SW 1271 (cell line): ENCODE measurements around the gene ANKLE1.

Experiments
- DNase-seq, 2 experiments: peaks; one replicate each; lab custom pipeline; 2025; lab: John Stamatoyannopoulos, UW

Gene ANKLE1

DNA sequence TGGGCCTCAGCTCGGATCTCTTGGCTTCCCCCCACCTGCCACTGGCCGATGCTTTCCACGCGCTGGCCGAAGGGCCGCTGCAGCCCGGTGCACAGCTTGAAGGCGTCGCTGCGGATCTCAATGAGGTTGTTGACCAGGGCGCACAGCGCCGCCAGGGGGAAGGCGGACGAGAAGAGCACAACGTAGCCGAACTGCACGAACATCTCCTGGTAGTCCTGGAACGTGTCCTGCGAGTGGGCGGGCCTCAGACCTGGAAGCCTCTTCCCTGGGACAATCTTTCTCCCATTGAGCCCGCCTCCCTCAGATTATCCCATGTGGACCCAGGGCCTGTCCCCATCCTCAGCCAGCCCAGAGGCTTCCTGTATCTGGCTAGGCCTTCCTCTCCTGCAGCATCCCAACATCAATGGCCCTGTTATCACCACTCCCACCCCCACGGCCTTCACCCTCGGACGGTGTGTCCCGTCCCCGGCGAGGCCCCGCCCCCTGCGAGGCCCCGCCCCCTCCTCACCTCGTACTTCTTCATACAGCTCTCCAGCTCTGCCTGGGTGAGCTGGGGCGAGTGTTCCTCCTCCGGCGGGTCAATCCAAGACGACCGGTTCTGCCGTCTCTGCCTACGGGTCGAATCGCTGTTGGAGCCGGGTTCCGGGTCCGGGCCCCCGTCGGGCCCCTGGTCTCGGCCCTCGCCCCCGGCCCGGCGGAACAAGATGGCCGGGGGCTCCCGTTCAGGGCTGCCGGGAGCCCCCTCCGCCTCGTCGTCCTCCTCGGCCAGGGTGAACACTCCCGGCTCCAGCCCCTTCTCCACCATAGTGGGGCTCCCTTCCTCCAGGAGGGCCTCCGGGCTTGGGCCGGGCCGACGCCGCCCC is 46.2 kb downstream of the ANKLE1 start:
- DNase-seq: no peak

- no peak for DNase-seq
These were observed 47.0 kb downstream of the ANKLE1 start for GRCh38 chr19:17328517-17329365.

GRCh38 chr19:17329366-17330261 is 47.9 kb downstream of the ANKLE1 start:
- DNase-seq: no peak

- DNase-seq: no peak
These were observed 48.8 kb downstream of the ANKLE1 start for GRCh38 chr19:17330262-17331044.

GRCh38 chr19:17331045-17331558 is 49.4 kb downstream of the ANKLE1 start:
- DNase-seq: no peak

DNA sequence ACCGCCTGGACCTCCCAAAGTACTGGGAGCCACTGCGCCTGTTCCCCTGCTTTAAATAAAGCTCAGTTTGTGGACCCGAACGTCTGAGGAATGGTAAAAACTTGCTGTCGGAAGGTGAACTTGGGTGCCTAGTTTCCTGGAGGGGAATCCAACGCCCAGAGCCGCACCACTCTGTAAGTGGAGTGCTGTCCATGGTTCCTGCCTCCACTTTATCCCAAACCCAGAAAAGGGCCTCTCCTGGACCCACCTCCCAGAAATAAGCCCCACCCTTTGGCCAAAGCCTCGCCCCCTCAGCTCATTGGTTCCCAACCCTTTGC is 50.6 kb downstream of the ANKLE1 start:
- DNase-seq: no peak

DNA sequence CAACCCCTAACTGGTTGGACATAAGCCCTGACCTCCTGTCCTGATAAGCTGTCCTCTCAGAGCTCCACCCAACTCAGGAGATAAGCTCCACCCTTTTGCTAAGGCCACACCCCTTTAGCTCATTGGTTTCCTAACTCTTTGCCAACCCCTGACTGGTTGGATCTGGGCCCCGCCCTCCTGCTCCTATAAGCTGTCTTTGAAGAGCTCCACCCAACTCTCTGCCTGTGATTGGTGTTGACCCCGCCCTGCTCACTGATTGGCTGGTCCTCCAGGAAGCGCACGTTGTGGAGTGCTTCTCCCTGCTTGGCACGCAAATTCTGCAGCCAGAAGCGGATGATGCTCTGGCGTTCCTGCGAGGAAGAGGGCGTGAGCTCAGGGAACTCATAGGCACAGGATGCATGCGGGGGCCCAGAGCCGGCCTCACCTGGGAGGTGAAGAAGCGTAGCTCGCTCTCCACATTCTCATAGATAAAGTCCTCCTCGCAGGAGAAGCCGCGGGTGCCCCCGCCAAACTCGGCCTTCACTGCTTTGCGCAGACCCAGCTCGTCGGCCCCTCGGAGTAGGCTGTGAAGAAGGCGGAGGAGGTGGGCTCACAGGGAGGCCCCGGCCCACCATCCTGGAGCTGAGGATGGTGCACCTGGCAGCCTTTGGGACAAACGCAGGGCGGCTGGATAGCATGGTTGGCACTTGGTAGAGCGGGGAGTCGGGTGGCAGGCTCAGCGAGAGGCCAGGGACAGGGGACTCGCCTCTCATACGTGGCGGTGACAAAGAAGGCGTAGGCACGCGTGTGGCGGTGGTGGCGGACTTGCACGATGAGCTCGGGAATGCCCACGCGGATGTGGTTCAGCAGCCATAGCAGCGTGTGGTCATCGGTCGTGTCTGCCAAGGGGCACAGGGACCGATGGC is 51.2 kb downstream of the ANKLE1 start:
- peak in 1 of 2 experiments; percentile 50 for DNase-seq

- peak in 1 of 2 experiments; percentile 13 for DNase-seq
These were observed 52.1 kb downstream of the ANKLE1 start for GRCh38 chr19:17333611-17334413.

DNA sequence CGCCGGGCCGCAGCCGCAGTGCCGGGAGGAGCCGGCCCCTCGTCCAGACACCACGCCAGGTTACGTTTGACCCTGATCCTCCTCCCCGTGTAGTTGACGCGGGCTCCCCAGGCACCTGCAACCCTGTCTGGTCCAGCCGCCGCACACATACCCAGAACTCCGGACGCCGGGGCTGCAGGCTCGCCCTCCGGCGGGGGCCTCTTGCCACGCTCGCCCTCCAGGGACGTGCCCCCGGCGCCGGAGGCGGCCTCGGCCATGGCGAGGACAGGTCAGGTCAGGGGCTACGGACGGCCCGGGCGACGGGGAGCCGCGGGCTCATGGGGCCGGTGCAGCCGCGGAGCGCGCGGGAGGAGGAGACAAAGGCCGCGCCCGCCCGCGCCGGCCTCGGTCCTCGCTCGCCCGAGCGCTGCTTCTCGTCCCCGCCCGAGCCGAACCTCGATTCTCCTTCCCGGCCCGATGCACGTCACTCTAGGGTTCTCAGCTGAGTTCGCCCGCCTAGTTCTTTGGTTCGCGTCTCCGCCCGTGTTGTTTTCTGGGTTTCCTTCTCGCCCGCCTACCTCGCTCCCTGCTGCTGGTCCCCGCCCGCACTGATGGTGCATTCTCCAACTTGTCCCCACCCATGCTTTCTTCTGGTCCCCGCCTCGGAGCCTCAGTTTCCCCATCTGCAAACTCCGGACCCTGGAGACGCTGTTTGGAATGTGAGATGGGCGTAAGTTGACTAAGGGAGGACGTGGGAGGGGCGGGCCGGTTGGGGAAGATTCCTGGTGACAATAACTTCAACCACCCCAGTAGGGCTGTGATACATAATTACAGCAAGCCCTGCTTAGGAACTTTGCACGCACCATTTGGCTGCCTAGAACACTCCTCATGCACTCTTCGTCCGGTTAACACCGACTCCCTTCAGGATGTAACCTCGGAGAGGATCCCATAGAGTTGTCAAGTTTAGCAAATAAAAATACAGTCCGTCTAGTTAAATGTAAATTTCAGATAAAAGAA is 53.0 kb downstream of the ANKLE1 start, which contains the start of gene ANO8:
Gene ANO8, minus strand, starts transcription at position 442 of the 996 bp plus-strand sequence. Its CDS starts 185 bp downstream, at position 257.
- DNase-seq: peak; percentile 94 to 96

GRCh38 chr19:17335575-17335974 is 53.9 kb downstream of the ANKLE1 start:
- DNase-seq: no peak
